Tibial nerve (tissue), 4 donors: Measurements from ENCODE around the gene NTM. TPM values are rescaled to one million over a fixed set of nuclear protein-coding genes. Genes with fewer than 3 reads are reported as not detected.

ENCODE experiments used
- DNase-seq, 2 donors: peaks; one replicate each; pipeline ENCODE4 v3.0.0-alpha.2; 2019; ENCODE audit warnings: low spot score in 2 of 2
- H3K27ac ChIP-seq, 4 donors: fragments of 200-600 bp; sonication (generic) in 3 of 4; one replicate each; pipeline ENCODE4 v1.5.1; 2017 to 2019; ENCODE audit warnings: mild to moderate bottlenecking in 1 of 4
- H3K27me3 ChIP-seq, 2 donors: fragments of 200-600 bp; sonication (generic) in 1 of 2; one replicate each; pipeline versions ENCODE4 v1.5.1 to v1.6.0; 2017 to 2019
- H3K36me3 ChIP-seq, 3 donors: fragments of 200-600 bp; sonication (generic); one replicate each; pipeline ENCODE4 v1.5.1; 2018 to 2019
- H3K4me1 ChIP-seq, 4 donors: fragments of 200-600 bp; sonication (generic) in 3 of 4; one replicate each; pipeline ENCODE4 v1.5.1; 2017 to 2019
- H3K4me3 ChIP-seq, 4 donors: fragments of 200-600 bp; sonication (generic) in 3 of 4; one replicate each; pipeline ENCODE4 v1.5.1; 2017 to 2019; ENCODE audit warnings: mild to moderate bottlenecking in 1 of 4, moderate library complexity in 1 of 4
- H3K9me3 ChIP-seq, 4 donors: fragments of 200-600 bp; sonication (generic) in 3 of 4; one replicate each; pipeline ENCODE4 v1.5.1; 2017 to 2019
- EP300 ChIP-seq, 2 donors: sonication (generic); formaldehyde crosslinking; IDR thresholded peaks; one replicate each; pipeline ENCODE4 v1.6.1; 2017; ENCODE audit warnings: antibody characterized with exemption in 2 of 2, mild to moderate bottlenecking in 1 of 2
- POLR2A ChIP-seq, 2 donors: fragments of 450-650 bp; IDR thresholded peaks; one replicate each; pipeline ENCODE4 v1.6.1; 2017; ENCODE audit warnings: antibody characterized with exemption in 2 of 2, mild to moderate bottlenecking in 2 of 2, moderate library complexity in 2 of 2
- WGBS, 2 donors: methylation state at CpG; one replicate each; pipeline ENCODE4 v1.1.5; 2018; 5-methylcytosine and 5-hydroxymethylcytosine counted together
- total RNA-seq, 4 donors: library from RNA; depleted of rRNA; stranded (reverse); fragments of >200 nt; gene quantifications; one replicate each; pipeline ENCODE4 v1.1.0, GENCODE V29; 2016
- TF ChIP-seq, protein P1 (sequence below), 5 experiments: fragments of 200-600 bp in 3 of 5; fragments of 450-650 bp in 2 of 5; sonication (generic) in 3 of 5; IDR thresholded peaks; one replicate each; pipeline ENCODE4 v1.5.1; 2016 to 2019; ENCODE audit warnings: antibody characterized with exemption in 5 of 5, mild to moderate bottlenecking in 3 of 5, moderate library complexity in 2 of 5

The NTM gene
- total RNA-seq, 4 donors from 2014 or later: 3.7 to 11.4 (median 10.8) TPM

DNA sequence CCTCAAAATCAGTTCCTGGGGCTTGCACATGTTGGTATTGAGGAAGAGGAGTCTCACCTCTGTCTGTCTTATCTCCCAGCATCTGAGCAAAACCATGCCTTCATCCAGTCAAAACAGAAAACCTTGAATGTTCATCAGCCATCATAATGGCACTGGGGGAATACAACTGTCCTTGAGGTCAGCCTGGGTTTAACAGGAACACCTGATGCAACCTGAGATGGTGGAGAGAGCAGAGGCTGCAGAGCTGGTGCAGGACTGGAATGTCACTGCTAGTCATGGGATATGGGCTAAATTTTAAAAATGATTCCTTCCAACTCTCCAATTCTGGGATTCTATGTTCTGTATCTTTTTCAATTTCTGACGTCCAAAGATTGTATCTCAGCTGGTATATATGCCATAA, 931.0 kb downstream of the NTM start:
- H3K36me3 ChIP-seq: no peaks in the 10 kb centered on the region
- 74 to 77% methylated on average over 1 of the region's 1 CpG for WGBS, 2 donors
- H3K4me3 ChIP-seq: no peak overlapping the region
- no peak overlapping the region for H3K27ac ChIP-seq
- no peaks in the 10 kb centered on the region for H3K9me3 ChIP-seq
- no peaks in the 10 kb centered on the region for H3K4me1 ChIP-seq
- DNase-seq: no peak
- H3K27me3 ChIP-seq: no peaks in the 10 kb centered on the region
- TF ChIP-seq POLR2A (IDR thresholded peaks at IDR 0.05) (no peak), EP300 (IDR thresholded peaks at IDR 0.05) (no peak)

DNA sequence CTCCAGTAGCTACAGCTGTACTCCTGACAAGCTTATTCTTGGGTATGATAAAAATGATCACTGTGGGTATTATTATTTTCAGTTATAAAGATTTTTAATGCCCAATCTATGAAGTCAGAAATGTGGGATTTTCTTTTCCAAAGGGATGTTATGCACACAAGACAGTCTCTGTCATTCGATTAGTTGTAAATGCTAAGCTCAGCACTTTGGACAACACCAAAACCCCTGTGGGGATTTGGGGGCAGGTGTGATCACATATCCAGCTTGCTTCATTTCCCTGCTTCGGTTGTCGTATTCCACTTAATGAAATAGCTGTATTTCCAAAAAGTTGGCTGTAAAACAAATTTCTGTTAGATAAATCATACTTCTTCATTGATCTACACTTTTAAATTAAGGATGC, 931.5 kb downstream of the NTM start:
- no peaks in the 10 kb centered on the region for H3K9me3 ChIP-seq
- no peak overlapping the region for H3K27ac ChIP-seq
- DNase-seq: no peak
- TF ChIP-seq, protein P1, sequence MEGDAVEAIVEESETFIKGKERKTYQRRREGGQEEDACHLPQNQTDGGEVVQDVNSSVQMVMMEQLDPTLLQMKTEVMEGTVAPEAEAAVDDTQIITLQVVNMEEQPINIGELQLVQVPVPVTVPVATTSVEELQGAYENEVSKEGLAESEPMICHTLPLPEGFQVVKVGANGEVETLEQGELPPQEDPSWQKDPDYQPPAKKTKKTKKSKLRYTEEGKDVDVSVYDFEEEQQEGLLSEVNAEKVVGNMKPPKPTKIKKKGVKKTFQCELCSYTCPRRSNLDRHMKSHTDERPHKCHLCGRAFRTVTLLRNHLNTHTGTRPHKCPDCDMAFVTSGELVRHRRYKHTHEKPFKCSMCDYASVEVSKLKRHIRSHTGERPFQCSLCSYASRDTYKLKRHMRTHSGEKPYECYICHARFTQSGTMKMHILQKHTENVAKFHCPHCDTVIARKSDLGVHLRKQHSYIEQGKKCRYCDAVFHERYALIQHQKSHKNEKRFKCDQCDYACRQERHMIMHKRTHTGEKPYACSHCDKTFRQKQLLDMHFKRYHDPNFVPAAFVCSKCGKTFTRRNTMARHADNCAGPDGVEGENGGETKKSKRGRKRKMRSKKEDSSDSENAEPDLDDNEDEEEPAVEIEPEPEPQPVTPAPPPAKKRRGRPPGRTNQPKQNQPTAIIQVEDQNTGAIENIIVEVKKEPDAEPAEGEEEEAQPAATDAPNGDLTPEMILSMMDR (IDR thresholded peaks at IDR 0.05): no peak
- no peak for TF ChIP-seq EP300 (IDR thresholded peaks at IDR 0.05)
- TF ChIP-seq POLR2A (IDR thresholded peaks at IDR 0.05): no peak
- 69 to 71% methylated on average over 3 of the region's 3 CpGs for WGBS, 2 donors
- H3K36me3 ChIP-seq: no peaks in the 10 kb centered on the region
- no peaks in the 10 kb centered on the region for H3K4me1 ChIP-seq
- H3K27me3 ChIP-seq: no peaks in the 10 kb centered on the region
- H3K4me3 ChIP-seq: no peak overlapping the region

DNA sequence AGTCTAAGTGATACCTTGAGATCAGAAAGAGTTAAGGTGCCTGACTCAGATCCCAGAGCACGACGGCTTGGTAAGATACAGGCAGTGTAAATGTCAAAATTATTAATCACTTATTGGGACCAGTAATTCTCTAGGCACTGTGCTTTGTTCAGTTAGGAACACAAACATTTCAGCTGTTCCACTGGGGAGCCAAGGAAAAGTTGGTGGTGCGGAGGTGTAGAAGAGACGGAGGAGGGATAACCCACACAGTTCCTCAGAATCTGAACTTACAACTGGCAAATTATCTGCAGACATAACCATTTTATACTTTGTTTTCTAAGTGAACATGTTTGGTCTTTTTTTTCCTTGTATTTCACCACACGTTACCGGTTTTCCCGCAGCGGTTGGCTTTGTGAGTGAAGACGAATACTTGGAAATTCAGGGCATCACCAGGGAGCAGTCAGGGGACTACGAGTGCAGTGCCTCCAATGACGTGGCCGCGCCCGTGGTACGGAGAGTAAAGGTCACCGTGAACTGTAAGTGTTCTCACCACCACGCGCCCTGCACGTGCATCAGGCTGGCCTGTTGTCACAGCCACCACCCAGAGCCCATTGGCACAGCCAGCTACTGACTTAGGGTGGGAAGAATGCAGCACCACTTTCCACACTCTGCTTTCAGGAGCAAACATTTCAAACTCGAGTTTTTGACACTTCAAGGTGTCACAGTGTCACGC, 937.0 kb downstream of the NTM start:
- no peak overlapping the region for H3K27ac ChIP-seq
- WGBS, 2 donors: 82 to 85% methylated on average over 21 of the region's 21 CpGs
- no peaks in the 10 kb centered on the region for H3K4me1 ChIP-seq
- H3K4me3 ChIP-seq: no peak overlapping the region
- DNase-seq: no peak
- no peaks in the 10 kb centered on the region for H3K9me3 ChIP-seq
- H3K27me3 ChIP-seq: no peaks in the 10 kb centered on the region
- TF ChIP-seq POLR2A (IDR thresholded peaks at IDR 0.05) (no peak), EP300 (IDR thresholded peaks at IDR 0.05) (no peak)
- TF ChIP-seq, protein P1 (IDR thresholded peaks at IDR 0.05): no peak
- H3K36me3 ChIP-seq: no peaks in the 10 kb centered on the region

DNA sequence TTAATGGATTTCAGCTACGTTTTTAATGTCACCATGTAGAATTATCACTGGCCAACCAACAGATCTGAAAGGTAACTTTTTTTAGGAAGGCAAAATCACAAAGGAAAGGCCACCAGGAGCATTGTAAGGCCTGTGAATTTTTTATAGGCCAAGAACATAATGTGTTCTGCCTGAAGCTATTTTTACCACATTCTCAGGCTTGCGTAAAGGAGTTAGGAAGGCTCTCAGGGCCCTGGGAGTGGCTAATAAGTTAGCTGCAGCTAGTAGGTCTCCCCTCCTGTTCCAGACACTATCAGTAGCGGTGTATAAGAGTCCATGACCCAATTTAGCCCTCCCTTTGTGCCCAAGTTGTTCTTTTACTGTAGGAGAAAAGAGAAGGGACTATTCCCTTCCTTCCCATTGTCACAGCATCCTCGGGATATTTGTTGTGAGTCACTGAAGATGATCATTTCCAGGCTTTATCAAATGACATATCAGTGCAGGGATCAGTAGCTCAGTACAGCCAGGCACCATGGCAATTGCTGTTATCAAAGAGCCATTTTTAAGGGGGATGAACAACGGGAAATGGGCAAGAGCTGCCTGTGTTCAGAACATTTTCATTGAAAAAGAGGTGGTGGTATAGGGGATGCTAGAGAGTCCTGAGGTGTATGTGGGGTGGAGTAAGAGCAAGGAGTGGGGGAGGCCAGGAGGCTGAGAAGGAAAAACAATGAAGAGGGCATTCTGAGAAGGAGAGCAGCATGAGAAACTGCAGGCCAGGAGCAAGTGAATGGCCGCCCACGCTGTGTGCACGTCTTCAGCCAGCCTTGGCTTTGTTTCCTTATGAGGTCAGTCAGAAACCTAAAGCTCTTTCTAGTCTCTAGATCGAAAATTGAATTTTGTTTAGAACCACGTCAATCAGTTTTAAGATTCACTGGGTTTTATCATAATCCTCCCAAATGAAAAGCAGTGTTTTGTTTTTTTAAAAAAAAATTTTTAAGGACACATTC, 940.3 kb downstream of the NTM start:
- peaks cover 0 to 13% (median 0%) of the 10 kb centered on the region in 3 donors for H3K36me3 ChIP-seq
- no peak for TF ChIP-seq EP300 (IDR thresholded peaks at IDR 0.05)
- TF ChIP-seq, protein P1 (IDR thresholded peaks at IDR 0.05): no peak
- no peak for TF ChIP-seq POLR2A (IDR thresholded peaks at IDR 0.05)
- H3K27me3 ChIP-seq: no peaks in the 10 kb centered on the region
- no peak overlapping the region for H3K27ac ChIP-seq
- H3K4me1 ChIP-seq: no peaks in the 10 kb centered on the region
- DNase-seq: no peak
- no peaks in the 10 kb centered on the region for H3K9me3 ChIP-seq
- WGBS, 2 donors: 72 to 77% methylated on average over 10 of the region's 10 CpGs
- no peak overlapping the region for H3K4me3 ChIP-seq

DNA sequence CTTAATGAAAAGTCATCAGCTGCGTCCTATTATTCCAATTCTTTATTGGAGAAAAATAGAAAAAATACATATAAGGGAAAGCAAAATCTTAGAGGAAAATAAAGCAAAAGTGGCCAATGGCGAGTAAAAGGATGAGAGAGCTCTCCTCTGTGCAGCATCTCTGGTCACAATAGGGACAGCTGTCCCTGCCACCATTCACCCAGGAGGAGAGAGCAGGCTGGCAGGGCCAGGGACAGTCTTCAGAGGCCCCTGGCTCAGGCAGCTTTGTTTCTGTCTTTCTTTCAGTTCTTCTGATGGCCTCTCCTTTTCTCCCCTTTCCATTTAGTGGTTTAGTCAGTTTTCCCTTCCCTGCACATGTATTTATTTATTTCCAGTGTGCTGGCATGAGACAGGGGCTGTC, 941.3 kb downstream of the NTM start:
- 92 to 96% methylated on average over 2 of the region's 2 CpGs for WGBS, 2 donors
- Histone ChIP-seq H3K4me1 (no peaks in the 10 kb centered on the region), H3K4me3 (no peak overlapping the region), H3K9me3 (no peaks in the 10 kb centered on the region), H3K27ac (no peak overlapping the region), H3K27me3 (no peaks in the 10 kb centered on the region), H3K36me3 (peaks cover 0 to 23% (median 0%) of the 10 kb centered on the region in 3 donors)
- no peak for TF ChIP-seq EP300 (IDR thresholded peaks at IDR 0.05)
- no peak for DNase-seq

DNA sequence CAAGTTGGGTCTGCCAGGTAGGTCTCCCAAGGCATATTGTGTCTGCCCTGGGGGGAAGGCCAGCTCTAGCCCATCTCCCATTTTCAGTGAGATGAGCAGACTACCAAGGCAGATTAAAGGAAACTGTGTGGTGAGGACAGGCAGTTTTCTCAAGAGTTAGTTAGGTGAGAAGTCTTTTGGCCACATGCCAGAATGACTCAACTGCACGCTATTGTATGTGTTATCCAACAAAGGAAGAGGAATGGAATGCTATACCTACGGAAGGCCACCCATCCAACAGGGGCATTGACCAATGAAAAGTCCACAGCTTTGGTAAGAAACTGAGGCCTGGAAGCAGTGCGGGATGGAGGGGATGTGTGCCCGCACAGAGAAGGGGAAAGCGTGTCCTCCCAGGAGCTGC, 941.7 kb downstream of the NTM start:
- TF ChIP-seq POLR2A (IDR thresholded peaks at IDR 0.05): no peak
- peaks cover 0 to 26% (median 0%) of the 10 kb centered on the region in 3 donors for H3K36me3 ChIP-seq
- no peaks in the 10 kb centered on the region for H3K9me3 ChIP-seq
- no peak for DNase-seq
- no peak overlapping the region for H3K4me3 ChIP-seq
- WGBS, 2 donors: 88 to 91% methylated on average over 5 of the region's 5 CpGs
- no peaks in the 10 kb centered on the region for H3K4me1 ChIP-seq
- no peak overlapping the region for H3K27ac ChIP-seq
- H3K27me3 ChIP-seq: no peaks in the 10 kb centered on the region
